Inferior parietal cortex (tissue), 1 donor: ENCODE results near the gene CD247.

Experiments
- DNase-seq: peaks from one replicate; pipeline ENCODE4 v3.0.0-alpha.2; 2016; ENCODE audit errors: extremely low spot score

The CD247 gene

DNA sequence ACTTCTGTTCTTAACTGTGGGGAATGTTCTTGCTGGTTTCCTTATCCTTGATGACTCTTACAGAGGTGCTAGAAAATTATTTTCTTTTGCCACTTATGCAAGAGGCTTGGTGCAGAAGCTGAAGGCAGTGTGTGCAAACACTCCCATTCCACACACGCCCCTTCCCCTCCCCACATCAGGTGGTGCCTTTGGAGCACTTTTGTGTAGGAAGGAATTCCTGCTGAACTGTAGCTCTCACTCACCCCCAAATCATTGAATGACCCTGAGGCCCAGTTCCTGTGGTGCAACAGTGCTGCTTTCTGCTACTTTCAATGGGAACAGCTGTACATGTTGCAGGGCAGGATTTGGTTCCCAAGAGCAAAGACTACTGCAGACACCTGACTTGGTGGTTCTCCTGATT, 101.8 kb downstream of the CD247 start:
- no peak for DNase-seq

- DNase-seq, result no peak
Measured at GRCh38 chr1:167413328-167413727, 105.0 kb downstream of the CD247 start.

DNA sequence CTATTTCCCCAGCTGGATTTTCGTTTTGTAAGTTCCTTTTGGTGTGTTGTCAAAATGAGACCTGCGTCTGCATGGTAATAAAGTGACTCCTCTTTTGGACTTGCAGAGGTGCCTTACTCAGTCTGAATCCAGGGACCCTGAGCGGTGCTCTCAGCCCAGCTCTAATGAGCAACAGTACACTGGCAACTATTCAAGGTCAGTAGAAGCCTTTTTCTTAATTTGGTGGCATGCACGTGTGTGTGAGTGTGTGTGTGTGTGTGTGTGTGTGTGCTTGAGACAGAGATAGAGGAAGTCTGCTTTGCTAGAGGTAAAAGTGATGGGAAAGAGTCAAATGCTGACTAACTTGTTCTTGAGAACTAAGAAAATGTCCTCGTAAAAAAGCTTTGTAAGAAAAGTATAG, 105.4 kb downstream of the CD247 start:
- DNase-seq, result no peak

GRCh38 chr1:167412072-167412471, 106.3 kb downstream of the CD247 start:
- DNase-seq, result no peak

DNA sequence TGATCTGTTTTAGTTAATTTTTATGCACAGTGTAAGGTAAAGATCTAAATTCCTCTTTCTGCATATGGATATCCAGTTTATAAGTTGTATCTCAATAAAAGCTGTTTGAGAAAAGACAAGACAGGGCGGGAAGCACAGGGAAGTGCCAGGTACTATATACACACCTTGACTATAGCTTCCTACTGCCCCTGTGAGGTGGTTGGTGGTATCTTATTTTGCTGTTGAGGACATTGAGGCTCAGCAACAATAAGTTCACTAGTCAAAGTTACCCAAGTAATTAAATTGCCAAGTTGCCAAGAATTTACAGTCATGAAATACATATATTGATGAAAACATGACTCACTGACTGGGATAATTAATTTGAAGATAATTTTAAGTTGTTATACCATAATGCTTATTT, 109.1 kb downstream of the CD247 start:
- no peak for DNase-seq

- DNase-seq, result no peak
Measured at GRCh38 chr1:167408355-167408754, 110.0 kb downstream of the CD247 start.

DNA sequence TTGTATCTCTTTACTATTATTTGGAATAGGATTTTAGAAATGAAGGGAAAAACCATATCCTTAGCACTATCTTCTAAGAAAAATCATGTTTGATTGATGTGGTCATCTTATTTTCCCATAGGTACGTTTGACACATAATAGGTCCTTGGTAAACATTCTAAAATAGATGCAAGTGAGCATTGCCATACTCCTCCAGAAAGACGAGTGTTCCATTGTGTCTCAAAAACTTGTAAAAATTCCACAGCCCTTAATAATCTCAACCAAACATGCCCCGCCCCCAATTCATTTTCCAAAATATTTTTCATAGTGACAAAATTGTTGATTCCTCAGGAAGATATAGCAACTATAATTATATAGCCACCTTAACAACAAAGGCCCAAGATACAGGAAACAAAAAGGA, 113.4 kb downstream of the CD247 start:
- no peak for DNase-seq

DNA sequence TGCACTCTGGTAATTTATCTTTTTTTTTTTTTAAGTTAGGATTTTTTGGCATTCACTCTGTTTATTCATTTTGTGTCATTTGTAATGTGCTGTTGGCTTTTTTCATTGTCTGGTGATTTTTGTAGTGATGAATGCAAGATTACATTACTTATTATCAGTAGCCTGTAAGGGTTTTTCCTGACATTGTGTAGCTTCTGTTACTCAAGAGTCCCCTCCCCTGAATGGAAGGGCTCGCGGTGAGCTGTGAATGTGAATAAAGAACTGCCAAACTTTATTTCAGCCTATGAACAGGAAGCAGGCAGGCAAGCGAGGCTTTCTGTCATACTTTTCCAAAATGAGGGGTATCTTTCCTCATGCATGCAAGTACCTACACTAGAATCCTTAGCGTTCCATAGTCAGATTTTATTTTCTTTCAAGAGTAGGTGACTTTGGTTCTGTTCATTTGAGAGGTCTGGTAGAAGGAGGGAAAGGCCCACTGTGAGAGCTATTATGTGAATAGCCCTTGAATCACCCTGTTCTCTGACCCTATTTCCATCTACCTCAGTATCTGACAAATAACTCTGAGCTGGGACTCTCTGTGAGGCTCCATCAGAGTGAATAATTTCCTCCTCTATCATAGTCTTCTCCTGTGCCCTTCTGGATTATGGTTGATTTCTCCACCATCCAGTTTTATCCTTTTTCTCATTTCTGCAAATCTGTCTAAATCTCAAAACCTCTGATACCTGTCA, 114.0 kb downstream of the CD247 start:
- DNase-seq, result no peak

GRCh38 chr1:167401260-167401873, 117.0 kb downstream of the CD247 start:
- DNase-seq, result peak; percentile 44

DNA sequence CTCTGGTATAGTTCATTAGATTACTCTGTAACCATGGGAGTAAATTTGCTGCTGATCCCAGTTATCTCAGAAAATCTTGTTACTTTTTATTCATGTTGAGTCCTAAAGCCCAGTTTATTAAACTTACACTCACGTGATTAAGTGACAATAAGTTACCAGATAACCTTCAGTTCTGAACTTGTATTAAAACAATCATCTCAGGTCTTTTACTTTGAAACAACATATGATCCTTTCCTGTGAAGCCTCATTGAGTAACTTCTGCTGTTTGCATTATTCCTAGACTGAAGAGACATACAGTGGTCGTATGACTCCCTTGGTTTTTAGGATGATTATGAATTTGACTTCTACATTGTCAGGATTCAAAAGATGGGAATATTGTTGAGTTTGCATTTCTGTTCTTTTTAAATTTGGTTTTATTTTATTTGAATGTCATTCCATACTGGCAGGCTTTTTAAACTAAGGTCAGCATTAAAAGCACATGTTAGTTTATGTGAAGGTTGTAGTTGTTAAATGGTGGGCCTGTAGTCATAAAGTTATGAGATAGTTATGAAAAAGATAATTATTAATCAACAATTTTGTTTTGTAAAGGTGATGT, 117.9 kb downstream of the CD247 start:
- no peak for DNase-seq

GRCh38 chr1:167392200-167392696, 126.1 kb downstream of the CD247 start:
- no peak for DNase-seq

DNA sequence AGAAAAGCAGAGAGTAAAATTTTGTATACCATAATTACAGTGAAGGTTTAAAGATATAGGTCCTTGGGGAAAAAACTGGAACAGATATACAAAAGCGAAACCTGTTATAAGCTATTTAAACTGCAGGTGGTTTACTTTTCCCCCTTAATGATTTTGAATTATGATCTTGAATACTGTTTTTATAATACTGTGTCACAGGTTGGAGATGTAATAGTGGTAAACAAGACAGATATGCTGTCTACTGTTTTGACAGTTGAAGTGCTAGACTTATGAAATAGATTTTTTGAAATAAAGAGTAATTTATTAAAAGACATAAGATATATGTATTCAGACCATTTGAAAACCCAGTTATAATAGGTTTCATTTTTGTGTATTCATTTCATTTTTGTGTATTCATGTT, 129.4 kb downstream of the CD247 start:
- no peak for DNase-seq

DNA sequence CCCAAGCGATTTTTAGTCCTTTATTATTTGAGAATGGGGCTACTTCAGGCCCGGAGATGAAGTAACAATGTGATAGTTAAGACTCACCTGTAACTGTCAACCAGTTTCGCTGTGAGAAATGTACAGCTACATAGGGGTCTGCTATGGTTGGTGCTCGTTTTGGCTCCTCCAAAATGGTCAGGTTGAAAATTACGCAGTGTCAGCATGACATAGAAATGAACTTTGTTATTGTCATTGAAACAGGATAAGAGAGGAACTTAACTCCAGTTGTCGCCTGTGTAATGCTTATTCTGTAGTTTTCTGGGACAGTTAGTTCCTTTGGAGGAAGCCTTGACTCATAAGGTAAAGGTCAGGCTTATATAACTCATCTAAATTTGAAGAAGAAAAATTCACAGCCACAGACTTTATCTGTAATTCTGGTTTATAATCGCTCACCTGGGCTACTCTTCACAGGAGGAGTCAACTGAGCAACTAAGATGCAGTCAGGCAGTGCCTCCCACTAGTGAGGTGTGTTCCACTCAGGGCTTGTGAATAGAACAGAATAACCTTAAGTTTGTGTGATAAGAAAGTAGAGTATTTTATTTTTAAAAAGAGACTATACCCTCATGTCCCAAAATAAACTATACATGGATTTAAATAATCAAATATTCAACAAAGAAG, 130.9 kb downstream of the CD247 start:
- DNase-seq, result no peak
